ENCODE results near the gene DHDDS.

The DHDDS gene

DNA sequence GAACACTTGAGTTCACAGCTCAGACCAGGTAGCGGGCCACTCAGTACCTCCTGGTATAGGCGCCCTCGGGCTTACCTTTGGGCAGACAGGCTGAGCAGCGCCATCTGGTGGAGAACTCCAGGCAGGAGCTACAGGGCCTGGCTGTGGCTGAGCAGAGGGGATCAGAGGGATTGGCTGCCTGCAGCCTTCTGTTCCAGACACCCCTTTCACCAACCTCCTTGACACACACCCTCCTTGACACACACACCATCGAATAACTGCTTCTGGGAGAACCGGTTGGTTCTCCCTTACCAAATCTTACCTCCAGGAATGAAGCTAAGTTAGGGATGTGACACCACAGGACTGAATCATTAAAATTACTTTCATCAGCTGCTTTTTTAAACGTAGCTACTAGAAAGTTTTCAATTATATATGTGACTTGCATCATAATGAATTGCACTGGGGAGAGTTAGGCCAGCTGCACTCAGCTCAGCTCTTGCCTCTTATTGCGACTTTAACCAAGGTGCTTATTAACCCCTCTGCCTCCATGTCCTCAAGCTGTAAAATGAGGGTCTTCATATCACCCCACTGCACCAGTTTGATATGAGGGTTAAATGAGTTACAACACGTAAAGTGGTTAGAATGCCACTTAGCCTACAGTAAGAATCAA is 14.9 kb upstream of the DHDDS start:
- in situ Hi-C loops (cut with HindIII; ENCODE audit: low sequenced_read_pairs) = no loop called here

DNA sequence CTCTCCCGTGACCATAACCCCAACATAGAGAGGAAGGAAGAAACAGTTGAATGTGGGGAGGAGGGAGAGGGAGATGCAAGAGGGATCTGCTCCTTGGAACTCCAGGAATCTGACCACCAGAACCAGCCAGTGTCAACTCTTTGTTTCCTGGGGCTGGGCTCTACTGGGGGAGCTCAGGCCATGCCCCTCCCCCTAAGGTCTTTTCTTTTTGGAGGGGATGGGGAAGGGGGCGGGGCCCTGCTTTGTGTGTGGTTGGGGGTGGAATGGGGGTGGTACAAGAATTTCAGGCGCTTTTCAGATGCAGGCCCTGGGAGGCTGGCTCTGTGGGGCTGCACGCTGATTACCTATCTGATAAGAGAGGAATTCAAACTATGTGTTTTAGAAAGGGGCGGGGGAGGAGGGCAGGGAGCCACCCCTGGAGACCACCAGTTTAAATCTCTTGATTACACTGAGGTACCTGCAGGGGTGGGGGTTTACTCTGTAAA is 13.2 kb upstream of the DHDDS start:
- in situ Hi-C loops (cut with HindIII; ENCODE audit: low sequenced_read_pairs) = no loop called here

DNA sequence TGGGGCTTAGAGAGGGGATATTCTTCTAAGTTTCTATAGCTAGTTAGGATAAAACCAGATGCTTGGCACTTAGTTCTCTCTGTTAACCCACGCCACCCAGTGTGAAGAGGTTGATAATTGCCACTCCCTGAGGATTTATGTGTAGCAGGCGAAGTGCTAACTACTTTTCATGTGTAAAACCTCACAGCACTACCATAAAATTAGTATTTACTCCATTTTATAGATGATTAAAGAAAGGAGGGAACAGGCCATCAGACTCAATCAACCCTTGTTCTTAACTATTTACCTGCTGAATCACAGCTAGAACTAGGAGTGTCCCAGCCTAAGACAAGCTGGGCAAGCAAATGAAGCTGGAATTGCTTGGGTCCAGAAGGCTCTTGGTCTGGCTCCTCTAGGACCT is 12.6 kb upstream of the DHDDS start:
- in situ Hi-C loops (cut with HindIII; ENCODE audit: low sequenced_read_pairs) = no loop called here

DNA sequence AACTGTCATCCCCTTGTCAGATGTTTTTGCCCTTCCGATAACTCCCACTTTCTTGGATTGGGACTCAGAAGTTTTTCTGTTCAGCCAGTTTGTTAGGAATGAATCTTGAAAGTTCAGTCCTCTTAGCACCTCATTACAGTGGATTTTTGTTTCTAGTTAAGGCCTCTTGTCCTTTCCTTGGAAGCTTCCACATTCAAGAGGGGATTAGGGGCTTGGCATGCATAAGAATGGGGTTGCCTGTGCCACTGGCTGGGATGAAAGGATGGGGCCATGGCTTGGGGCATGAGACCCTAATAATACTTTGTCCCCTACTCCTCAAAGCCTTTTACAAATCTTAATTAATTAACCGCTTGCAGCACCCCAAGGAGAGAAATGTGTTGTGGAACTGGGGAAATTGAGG is 2.4 kb upstream of the DHDDS start:
- in situ Hi-C loops (cut with HindIII; ENCODE audit: low sequenced_read_pairs) = no loop called here

DNA sequence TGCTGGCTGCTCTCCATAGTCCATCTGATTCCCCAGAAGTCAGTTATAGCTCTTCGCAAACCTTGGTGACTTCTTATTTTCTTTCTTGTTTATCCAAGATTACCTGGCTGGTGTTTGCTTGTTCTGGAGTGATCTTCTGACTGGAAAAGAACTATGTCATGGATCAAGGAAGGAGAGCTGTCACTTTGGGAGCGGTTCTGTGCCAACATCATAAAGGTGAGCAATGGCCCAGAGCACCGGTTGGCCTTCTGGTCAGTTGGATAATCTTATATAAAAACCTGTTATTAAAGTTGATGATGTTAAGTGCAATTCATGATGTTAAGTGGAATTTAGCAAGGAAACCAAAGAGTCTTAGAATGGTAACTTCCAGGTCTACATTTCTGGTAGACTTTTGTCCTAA is 672 bp downstream of the DHDDS start:
- in situ Hi-C loops (cut with HindIII; ENCODE audit: low sequenced_read_pairs) = no loop called here

DNA sequence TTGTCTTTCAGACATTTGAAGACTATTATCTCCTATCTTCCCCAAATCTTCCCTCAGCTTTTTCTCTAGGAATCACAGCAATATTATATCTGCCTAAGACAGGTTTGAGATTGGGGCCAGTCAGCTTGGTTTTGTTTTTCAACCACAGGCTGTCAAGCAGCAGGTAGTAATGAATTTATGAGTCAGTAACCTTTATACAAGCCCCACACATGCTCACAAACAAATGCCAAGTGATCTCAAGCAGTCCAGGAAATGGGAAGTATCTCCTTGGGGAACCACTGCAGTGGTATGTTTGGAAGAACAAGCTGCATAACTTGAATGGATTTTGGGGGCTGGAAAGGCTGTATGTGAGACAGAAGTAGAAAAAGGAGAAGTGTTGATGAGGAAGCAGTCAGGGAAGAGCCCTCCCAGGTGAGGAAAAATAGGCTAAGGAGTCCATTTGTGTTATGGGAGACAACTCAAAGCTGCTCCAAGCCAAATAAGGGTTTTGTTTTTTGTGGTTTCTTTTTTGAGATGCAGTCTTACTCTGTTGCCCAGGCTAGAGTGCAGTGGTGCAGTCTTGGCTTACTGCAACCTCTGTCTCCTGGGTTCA is 2.1 kb downstream of the DHDDS start:
- in situ Hi-C loops (cut with HindIII; ENCODE audit: low sequenced_read_pairs) = no loop called here

DNA sequence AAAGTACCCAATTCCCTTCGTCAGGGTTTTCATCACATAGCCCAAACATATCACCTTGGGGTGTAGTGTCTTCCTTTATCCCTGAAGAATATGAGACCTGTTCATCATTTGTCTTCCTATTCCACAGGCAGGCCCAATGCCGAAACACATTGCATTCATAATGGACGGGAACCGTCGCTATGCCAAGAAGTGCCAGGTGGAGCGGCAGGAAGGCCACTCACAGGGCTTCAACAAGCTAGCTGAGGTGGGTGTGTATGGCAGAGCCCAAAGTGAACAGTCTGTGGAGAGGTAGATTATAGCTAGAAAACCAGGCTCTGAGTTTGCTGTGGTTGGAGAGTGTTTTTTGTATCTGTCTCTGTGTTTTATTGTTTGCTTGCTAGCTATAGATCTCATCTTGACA is 5.9 kb downstream of the DHDDS start:
- in situ Hi-C loops (cut with HindIII; ENCODE audit: low sequenced_read_pairs) = no loop called here

DNA sequence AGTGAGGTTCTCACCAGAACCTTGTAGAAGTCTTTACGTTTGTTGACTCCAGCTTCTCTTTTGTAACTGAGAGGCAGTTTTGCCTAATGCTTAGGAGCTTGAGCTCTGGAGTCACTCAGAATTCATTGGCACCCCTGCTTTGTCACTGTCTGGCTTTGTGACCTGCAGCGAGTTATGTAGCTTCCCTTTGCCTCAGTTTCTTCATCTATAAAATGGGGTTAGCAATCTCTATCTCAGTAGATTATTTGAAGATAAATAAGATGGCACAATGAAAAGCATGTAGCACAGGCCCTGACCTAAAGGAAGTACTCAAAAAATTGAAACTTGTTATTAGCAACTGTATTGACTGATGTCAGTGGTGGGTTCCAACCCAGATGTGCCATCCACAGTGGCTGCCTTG is 8.1 kb downstream of the DHDDS start:
- in situ Hi-C loops (cut with HindIII; ENCODE audit: low sequenced_read_pairs) = no loop called here

DNA sequence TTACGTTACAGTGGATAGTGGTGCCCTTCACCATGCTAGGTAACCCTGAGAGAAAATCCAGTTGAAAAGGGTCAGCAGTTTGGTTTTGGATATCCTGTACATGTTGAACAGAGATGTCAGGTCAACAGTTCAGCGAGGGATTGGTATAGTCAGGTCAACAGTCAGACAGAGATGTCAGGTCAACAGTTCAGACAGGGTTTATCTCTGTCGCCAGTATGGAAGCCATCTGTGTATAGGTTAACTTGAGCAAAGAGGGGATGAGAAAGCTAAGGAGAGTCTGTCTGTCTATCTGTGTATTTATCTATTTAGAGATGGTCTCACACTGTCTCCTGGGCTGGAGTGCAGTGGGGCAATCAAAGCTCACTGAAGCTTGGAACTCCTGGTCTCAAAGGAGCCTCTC is 17.7 kb downstream of the DHDDS start:
- in situ Hi-C loops (cut with HindIII; ENCODE audit: low sequenced_read_pairs) = no loop called here

DNA sequence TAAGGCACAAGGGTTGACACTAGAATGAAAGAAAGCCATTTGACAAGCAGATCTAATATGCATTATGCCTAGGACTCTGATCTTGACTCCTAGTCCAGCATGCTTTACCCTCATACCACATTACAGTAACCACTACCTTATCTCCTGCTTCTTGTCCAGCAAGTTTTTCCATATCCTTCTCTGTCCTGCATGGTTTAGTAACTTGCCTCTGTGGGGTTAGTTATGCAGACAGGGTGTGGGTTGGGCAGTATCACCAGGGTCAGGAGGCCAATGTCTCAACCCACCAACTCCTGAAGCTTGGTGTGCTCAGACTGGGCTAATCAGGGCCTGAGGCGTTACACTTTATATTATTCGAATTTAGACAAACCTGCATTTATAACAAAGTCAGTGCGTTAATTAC is 18.8 kb downstream of the DHDDS start:
- in situ Hi-C loops (cut with HindIII; ENCODE audit: low sequenced_read_pairs) = no loop called here

DNA sequence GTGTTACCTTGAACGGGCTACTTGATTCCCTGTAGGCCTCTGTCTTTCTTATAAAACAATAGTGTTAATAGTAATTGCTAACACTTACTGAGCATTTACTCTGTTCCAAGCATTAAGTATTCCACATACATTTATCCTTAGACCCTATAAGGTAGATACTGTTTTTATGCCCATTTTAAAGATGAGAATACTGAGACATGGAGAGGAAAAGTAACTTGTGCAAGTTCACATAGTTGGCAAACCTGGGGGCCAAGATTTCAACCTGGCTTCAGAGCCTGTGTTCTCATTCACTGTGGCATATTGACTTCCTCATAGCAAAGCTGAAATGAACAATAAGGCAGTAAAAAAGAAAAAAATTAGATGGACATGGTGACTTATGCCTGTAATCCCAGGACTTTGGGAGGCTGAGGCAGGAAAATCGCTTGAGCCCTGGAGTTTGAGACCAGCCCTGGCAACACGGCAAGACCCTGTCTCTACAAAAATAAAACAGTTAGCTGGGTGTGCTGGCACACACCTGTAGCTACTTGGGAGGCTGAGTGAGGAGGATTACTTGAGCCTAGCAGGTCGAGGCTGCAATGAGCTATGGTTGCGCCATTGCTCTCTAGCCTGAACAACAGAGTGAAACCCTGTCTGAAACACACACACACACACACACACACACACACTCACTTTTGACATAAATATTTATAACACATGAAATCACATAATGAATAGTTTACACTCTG is 20.5 kb downstream of the DHDDS start:
- in situ Hi-C loops (cut with HindIII; ENCODE audit: low sequenced_read_pairs) = no loop called here

DNA sequence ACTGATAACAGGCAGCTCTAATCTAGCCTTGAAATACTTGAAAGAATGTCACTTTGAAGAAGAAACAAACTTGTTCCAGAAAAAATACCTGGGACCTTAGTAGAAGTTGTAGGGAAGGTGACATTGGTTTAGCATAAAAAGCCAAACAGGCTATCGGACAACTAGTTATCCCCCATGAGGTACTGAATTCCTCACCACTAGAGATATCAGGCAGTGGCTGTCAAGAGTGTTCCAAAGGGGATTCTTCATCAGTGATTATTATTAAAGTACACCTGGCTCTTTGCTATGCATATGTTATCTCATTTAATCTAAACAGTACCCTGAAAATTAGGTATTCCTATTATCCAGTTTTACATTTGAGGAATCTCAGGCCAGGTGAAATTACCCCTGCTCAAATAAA is 27.0 kb downstream of the DHDDS start:
- in situ Hi-C loops (cut with HindIII; ENCODE audit: low sequenced_read_pairs) = no loop called here

DNA sequence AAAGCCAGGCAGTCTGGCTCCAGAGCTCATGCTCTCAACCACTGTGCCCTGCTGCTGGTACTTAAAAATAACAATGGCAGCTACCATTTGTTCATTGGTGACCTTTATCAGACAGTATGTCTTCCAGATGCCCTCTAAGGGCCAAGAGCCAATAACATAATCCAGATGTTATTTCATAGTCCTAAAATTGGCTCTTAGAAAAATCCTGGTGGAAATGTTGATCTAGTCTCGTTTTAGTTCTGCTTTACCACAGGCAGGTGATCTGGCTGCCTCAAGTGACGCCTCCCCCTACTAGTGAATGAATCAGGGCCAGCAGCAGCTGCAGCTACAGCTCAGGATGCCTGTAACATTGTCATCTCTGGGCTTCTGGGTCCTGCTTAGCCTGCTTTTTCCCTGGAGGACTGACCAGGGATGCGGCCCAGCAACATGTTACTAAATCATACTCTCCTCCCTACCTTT is 27.5 kb downstream of the DHDDS start:
- in situ Hi-C loops (cut with HindIII; ENCODE audit: low sequenced_read_pairs) = no loop called here

DNA sequence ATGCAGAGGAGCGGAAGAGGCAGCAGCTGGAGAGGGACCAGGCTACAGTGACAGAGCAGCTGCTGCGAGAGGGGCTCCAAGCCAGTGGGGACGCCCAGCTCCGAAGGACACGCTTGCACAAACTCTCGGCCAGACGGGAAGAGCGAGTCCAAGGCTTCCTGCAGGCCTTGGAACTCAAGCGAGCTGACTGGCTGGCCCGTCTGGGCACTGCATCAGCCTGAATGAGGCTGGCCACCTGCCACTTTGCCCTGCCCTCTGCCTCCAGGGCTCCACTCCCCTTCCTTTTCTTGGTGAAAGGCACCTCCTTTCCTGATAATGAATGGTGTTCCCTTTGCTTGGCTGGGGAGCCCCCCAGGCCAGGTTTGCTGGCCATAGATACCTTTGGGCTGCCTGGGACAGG is 36.8 kb downstream of the DHDDS start:
- in situ Hi-C loops (cut with HindIII; ENCODE audit: low sequenced_read_pairs) = no loop called here

DNA sequence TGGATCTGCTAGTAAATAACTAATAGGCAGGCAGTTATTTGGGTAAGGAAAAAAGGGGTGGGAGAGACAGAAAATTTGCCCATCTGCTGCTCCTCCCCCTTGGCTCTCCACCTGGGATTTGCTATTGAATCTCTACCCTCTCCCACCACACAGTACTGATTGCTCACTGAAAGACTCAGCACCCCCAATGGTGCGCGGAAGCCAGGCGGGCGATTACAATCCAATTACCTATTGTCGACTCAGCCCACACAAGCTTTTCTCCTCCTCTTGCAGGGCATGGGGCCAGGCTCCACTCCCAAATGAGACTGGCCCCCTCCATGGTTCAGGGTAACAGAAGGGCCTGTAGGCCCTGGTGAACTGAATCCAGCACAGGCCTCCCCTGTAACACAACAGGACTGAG is 37.4 kb downstream of the DHDDS start:
- in situ Hi-C loops (cut with HindIII; ENCODE audit: low sequenced_read_pairs) = no loop called here

DNA sequence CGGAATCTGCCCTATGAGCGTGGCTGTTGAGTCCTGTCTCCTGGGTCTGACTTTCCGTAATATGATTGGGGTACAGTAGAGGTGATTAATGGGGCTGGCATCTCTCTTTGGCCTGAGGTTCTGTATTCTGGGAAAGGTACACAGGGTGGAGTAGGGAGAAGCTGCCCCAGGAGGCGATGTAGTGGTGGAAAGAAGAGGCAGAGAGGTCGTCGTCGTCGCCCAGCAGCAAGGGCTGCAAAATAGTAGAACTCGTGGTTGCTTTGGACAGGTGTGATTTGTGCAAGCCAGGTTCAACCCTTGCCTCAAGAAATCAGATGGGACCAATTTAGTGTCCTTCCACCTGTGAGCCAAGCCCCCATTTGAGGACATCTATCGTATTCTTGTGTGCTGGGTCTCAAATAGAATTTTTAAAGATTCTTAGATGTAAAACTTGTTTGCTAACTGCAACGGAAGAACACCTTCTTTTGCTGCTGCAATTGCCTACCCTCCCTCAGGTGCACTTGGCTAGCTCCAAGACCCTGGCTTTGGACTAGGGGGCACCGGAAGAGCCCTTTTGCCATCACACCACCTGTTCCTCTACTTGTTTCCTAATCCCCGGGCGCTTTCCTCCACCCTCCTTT is 38.9 kb downstream of the DHDDS start:
- in situ Hi-C loops (cut with HindIII; ENCODE audit: low sequenced_read_pairs) = no loop called here

DNA sequence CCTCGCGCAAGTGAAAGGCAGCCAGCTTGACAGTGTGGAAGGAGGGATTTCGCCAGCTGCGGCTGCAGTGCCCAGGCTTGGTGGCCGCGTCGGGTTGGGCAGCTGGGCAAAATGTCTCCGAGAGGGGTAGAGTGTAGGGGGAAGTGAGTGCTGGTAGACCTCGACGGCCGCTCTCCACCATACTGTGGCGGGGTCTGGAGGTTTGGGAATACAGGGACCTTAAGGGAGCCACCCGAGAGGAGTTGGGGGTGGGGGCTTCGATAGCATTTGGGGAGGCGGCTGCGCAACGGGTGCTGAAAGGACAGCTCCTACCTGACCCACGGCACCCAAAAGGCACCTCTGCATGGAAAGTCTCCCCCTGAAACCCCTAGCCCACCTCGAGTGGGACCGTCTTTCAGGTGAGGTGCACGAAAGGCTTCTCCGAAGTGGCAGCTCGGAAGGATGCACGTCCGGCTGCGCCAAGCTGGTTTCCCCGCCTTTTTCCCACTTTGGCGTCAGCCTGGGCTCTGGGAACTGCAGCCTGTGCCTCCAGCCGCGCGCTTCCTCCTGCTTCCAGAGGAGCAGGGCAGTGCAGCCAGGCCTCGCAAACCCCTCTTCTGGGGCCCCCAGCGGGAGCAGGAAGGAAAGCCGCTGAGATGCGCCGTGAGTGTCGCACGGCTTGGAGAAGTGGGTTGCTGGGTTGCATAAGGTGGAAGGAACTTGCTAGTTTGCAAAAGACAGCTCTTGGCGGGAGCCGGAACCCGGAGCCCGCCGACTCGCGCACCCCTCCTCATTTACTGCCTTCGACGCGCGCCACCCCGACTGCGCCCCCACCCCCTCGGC is 39.6 kb downstream of the DHDDS start:
- in situ Hi-C loops (cut with HindIII; ENCODE audit: low sequenced_read_pairs) = no loop called here

DNA sequence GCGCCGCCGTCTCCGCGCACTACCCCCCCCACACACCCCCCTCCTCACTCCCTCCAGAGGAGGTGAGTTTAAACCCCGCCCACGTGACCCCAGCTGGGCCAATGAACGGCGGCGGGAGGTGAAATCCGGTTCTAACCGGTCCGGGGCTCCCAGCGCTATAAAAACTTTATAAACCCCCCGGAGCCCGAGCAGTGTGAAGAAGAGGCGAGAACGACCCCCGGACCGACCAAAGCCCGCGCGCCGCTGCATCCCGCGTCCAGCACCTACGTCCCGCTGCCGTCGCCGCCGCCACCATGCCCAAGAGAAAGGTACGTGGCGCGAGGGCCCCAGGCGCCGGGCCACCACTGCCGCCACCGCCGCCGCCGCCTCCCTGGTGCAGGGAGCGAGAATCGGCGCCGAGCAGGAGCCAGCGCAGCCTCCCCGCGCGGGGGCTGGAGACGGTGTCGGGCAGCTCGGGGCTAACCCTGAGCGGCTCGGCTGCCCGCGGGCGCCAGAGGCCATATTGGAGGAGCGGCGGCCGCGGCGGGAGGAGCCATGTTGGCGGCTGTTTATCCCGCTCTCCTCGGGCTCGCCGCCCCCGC is 40.3 kb downstream of the DHDDS start, which contains the start of gene HMGN2:
HMGN2 (plus strand) TSS at position 121 of the 581 bp plus-strand sequence; CDS start at position 294, 173 bp downstream.
- in situ Hi-C loops (cut with HindIII; ENCODE audit: low sequenced_read_pairs) = no loop called here

DNA sequence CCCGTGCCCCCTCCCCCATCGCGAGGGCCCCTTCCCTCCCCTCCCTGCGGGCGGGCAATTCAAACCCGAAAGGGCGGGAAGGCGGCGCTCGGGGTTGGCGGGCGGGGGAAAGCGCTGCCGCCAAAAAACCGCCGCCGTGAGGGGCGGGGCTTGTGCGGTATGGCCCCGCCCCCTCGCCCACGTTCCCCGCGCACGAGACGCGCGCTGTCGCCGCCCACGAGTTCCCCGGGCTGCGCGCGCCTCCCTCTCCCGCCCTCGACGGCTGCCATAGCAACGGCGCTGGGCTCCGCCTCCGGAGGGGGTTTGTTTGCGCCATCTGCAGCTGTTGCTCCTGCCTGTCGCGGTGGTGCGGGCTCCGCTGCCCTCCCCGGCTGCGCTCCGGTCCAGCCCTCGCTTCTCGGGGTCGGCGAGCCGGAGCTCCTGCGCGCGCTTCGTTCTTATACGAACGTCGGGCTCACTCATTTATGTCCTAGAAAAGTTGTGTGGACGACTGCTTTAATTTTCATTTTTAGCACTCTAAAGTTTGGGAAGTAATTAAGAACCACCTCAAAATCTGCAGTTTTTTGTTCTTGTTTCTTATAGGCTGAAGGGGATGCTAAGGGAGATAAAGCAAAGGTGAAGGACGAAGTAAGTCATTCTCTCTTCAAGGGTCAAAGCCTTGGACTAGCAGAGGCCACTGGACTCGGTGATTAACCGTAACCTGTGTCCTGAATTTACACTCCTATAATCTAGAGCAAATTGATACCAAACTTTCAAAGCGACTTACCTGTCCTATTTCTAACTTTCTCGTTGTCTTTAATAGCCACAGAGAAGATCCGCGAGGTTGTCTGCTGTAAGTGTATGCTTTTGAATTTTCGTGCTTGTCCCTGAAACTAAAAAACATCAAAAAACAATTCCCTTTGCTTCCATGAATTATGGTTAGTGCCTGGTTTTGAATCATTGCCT is 41.1 kb downstream of the DHDDS start:
- in situ Hi-C loops (cut with HindIII; ENCODE audit: low sequenced_read_pairs) = no loop called here
